ENCODE measurements around the gene TMEM190. TPM values are rescaled to one million over a fixed set of nuclear protein-coding genes. Genes with fewer than 3 reads are reported as not detected.
A peak's percentile ranks its signal among the peaks of the same experiment; 100 is the strongest.

TMEM190 gene
- total RNA-seq, 1 donor = not detected

- H3K4me3 ChIP-seq (ENCODE audit: low read depth, low read length) = peak overlapping the region; percentile 48
- TF ChIP-seq CTCF (IDR thresholded peaks at IDR 0.05; ENCODE audit: insufficient read depth, low read depth, low read length) = no peak
- peak; percentile 69 for DNase-seq (ENCODE audit: low read depth)
Observed at GRCh38 chr19:55383279-55384130, 6.9 kb downstream of the TMEM190 start.

DNA sequence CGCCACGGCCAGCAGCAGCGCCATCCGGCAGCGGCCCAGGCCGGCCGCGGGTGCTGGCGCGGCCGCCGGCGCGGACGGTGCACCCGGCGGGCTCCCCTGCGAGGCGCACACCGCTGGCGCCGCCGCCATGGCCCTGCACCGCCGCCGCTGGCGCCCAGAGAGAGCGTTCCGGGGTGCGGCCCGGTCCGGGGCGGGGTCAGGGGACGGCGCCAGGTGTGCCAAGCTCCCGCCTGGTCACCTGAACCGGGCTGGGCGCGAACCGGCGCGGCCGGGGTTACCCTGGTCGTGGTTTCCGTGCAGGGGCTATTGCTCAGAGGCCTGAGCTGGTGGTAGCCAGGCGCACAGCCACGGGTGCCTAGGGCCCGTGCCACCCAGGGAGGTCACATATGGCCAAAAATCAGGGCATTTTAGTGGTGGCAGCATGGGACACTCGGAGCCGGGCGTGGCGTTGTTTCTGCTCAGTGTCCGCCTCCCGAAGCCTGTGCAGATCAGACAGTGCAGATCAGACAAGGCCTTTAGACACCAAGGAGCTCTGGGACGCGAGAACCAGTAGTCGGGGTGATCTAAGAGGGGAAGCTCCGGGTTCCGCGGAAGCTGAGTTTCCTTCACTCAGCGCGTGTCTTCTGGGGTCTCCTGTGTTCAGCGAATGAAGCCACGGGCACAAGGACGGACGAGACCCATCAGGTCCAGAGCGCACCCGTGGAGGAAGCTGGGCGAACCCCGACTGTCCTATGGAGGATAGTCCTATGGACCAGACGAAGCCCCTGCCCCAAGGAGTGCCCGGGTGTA lies 7.7 kb downstream of the TMEM190 start, which contains the start of gene TMEM238:
Gene TMEM238 (minus strand): TSS at position 162 of the 789 bp plus-strand sequence. CDS start 33 bp downstream, at position 129.
- DNase-seq (ENCODE audit: low read depth) = no peak
- no peak for TF ChIP-seq CTCF (IDR thresholded peaks at IDR 0.05; ENCODE audit: insufficient read depth, low read depth, low read length)

DNA sequence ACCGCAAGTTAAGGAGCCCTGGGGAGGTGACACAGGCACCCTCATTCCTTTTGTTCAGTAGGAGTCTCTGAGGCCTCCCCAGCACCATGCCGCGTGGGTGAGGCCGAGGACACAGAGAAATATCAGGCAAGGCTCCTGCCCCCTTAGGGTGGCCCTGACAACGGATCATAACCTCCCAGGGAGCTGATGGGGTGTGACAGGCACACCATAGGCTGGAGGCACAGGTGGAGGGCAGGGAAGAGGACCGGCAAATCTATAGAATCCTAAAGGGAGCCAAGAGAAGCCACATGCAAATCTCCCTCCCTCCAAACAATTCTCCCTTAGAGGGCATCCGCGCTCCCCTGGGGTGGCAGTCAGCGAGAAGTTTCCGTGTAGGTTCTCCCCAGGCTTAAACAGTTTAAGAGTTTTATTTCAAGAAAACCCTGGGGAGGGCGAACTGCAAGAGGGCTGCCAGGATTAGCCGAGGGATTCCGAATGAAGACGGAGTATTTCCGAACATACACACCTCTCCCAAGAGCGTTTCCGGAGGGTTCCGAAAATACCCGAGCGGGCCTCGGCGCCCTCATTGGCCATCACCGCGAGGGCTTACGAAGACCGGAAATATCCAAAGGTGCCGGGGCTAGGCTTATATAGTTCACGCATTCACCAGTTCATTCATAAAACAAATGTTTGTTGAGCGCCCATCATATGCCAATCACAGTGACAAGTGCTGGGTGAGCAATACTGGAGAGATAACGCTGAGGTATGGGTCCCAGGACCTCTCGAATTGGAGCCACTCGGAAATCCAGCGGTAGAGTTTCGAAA lies 8.5 kb downstream of the TMEM190 start:
- peak overlapping the region; percentile 98 for H3K4me3 ChIP-seq (ENCODE audit: low read depth, low read length)
- no peak for TF ChIP-seq CTCF (IDR thresholded peaks at IDR 0.05; ENCODE audit: insufficient read depth, low read depth, low read length)
- peak; percentile 96 for DNase-seq (ENCODE audit: low read depth)

More for the DNA sequence above, 7.7 kb downstream of the TMEM190 start, which contains the start of gene TMEM238:
- H3K4me3 ChIP-seq (ENCODE audit: low read depth, low read length) = peak within 1 kb of the TSS; percentile 98

GRCh38 chr19:55385724-55386492 lies 9.3 kb downstream of the TMEM190 start, which contains the start of gene RPL28:
Gene RPL28, plus strand, starts transcription at chr19:55385932. Its CDS starts 426 bp downstream, at chr19:55386358.
- peak; percentile 98 for DNase-seq (ENCODE audit: low read depth)
- TF ChIP-seq CTCF (IDR thresholded peaks at IDR 0.05; ENCODE audit: insufficient read depth, low read depth, low read length) = no peak
- peak within 1 kb of the TSS; percentile 98 for H3K4me3 ChIP-seq (ENCODE audit: low read depth, low read length)

DNA sequence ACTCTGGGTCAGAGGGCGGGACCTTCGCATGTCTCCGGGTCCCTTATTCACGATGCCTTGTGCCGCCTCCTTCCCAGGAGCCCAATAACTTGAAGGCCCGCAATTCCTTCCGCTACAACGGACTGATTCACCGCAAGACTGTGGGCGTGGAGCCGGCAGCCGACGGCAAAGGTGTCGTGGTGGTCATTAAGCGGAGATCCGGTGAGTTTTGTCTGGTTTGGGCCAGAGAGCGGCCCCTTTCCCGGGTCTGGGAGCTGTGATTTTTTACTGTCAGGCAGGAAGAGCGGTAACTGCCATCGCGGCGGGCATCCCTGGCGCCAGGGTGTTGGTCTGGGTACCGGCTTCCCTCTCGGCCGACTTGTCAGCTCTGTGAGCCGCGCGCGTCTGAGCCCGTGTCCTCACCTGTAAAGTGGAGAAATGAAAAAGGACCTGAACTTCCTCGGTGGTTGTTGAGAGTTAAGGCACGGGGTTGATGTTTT lies 9.9 kb downstream of the TMEM190 start:
- DNase-seq (ENCODE audit: low read depth) = no peak

More for the DNA sequence above, 9.9 kb downstream of the TMEM190 start:
- peak overlapping the region; percentile 98 for H3K4me3 ChIP-seq (ENCODE audit: low read depth, low read length)
- TF ChIP-seq CTCF (IDR thresholded peaks at IDR 0.05; ENCODE audit: insufficient read depth, low read depth, low read length) = no peak

All from fibroblast of villous mesenchyme (primary cell).